GM12878 (cell line): ENCODE data around the gene PAK2. TPM values are rescaled to one million over a fixed set of nuclear protein-coding genes. Genes with fewer than 3 reads are reported as not detected.
A peak's percentile ranks its signal among the peaks of the same experiment; 100 is the strongest.

ENCODE experiments used
- ASH2L ChIP-seq: fragments of 300-600, 200-600 bp; sonication (generic); IDR thresholded peaks from 2 replicates; pipeline ENCODE4 v1.6.1; 2017; ENCODE audit warnings: low read depth, mild to moderate bottlenecking, borderline replicate concordance
- BACH1 ChIP-seq: fragments of 450-650 bp; IDR thresholded peaks from 2 replicates; pipeline ENCODE4 v1.6.1; 2017; ENCODE audit warnings: mild to moderate bottlenecking, borderline replicate concordance
- BCL11A ChIP-seq: IDR thresholded peaks from 2 replicates; pipeline ENCODE4 v1.6.1; 2011; ENCODE audit warnings: low read depth, low read length
- BCLAF1 ChIP-seq: fragments of 450-650 bp; IDR thresholded peaks from 2 replicates; pipeline ENCODE4 v1.6.1; 2017; ENCODE audit warnings: antibody characterized with exemption, mild to moderate bottlenecking, moderate library complexity
- CHD1 ChIP-seq: IDR thresholded peaks from 2 replicates; pipeline ENCODE4 v1.6.1; 2012; ENCODE audit warnings: low read depth, low read length, improper control_type of control experiment
- E2F4 ChIP-seq: IDR thresholded peaks from 2 replicates; pipeline ENCODE4 v1.6.1; 2012; ENCODE audit warnings: low read depth, low read length, improper control_type of control experiment
- EED ChIP-seq: sonication (generic); IDR thresholded peaks from 2 replicates; pipeline ENCODE4 v1.6.1; 2016; ENCODE audit warnings: antibody characterized with exemption, low read depth
- ETV6 ChIP-seq, 2 experiments: fragments of 450-650 bp in 1 of 2; IDR thresholded peaks in 1 of 2; conservative IDR thresholded peaks in 1 of 2; 2 replicates each; pipeline ENCODE4 v1.6.1; 2014; ENCODE audit warnings: antibody characterized with exemption in 1 of 2, borderline replicate concordance in 1 of 2, low read depth in 1 of 2, mild to moderate bottlenecking in 1 of 2, moderate library complexity in 1 of 2
- MAX ChIP-seq: IDR thresholded peaks from 2 replicates; pipeline ENCODE4 v1.6.1; 2012; ENCODE audit warnings: low read depth, low read length, improper control_type of control experiment
- MLLT1 ChIP-seq: fragments of 450-650 bp; IDR thresholded peaks from 2 replicates; pipeline ENCODE4 v1.6.1; 2016; ENCODE audit warnings: mild to moderate bottlenecking
- MYC ChIP-seq: IDR thresholded peaks from 2 replicates; pipeline ENCODE4 v1.6.1; 2011; ENCODE audit warnings: mild to moderate bottlenecking, low read length, moderate library complexity, inconsistent platforms; ENCODE audit not compliant: insufficient read depth, insufficient replicate concordance, insufficient read length, severe bottlenecking
- NFYA ChIP-seq: IDR thresholded peaks from 2 replicates; pipeline ENCODE4 v1.6.1; 2011; ENCODE audit warnings: low read depth, mild to moderate bottlenecking, low read length, improper control_type of control experiment, borderline replicate concordance
- NR2C1 ChIP-seq: fragments of 450-650 bp; IDR thresholded peaks from 2 replicates; pipeline ENCODE4 v1.6.1; 2017; ENCODE audit warnings: antibody characterized with exemption, mild to moderate bottlenecking, moderate library complexity
- NR2C2 ChIP-seq: IDR thresholded peaks from 2 replicates; pipeline ENCODE4 v1.6.1; 2011; ENCODE audit warnings: borderline replicate concordance, low read depth; ENCODE audit not compliant: control insufficient read depth, insufficient read length
- NR2F1 ChIP-seq: fragments of 450-650 bp; conservative IDR thresholded peaks from 2 replicates; pipeline ENCODE4 v1.6.1; 2017; ENCODE audit warnings: mild to moderate bottlenecking
- NRF1 ChIP-seq: conservative IDR thresholded peaks from 2 replicates; pipeline ENCODE4 v1.6.1; 2011; ENCODE audit warnings: mild to moderate bottlenecking, low read depth, low read length, improper control_type of control experiment
- PBX3 ChIP-seq: IDR thresholded peaks from 2 replicates; pipeline ENCODE4 v1.6.1; 2011; ENCODE audit warnings: mild to moderate bottlenecking, low read depth, low read length, moderate library complexity; ENCODE audit not compliant: insufficient replicate concordance
- POU2F2 ChIP-seq: IDR thresholded peaks from 3 replicates; pipeline ENCODE4 v1.6.1; 2011; ENCODE audit warnings: low read depth, mild to moderate bottlenecking, low read length, borderline replicate concordance
- RBBP5 ChIP-seq: fragments of 200-600 bp; sonication (generic); conservative IDR thresholded peaks from 2 replicates; pipeline ENCODE4 v1.6.1; 2016
- SIX5 ChIP-seq: IDR thresholded peaks from 2 replicates; pipeline ENCODE4 v1.6.1; 2011; ENCODE audit warnings: mild to moderate bottlenecking, low read depth, low read length, moderate library complexity; ENCODE audit not compliant: severe bottlenecking
- SMAD5 ChIP-seq: IDR thresholded peaks from 2 replicates; pipeline ENCODE4 v1.6.1; 2016; ENCODE audit warnings: antibody characterized with exemption, low read depth
- STAT1 ChIP-seq: fragments of 450-650 bp; conservative IDR thresholded peaks from 2 replicates; pipeline ENCODE4 v1.6.1; 2014; ENCODE audit warnings: antibody characterized with exemption, mild to moderate bottlenecking
- TBL1XR1 ChIP-seq: IDR thresholded peaks from 2 replicates; pipeline ENCODE4 v1.6.1; 2012; ENCODE audit warnings: low read depth, low read length, improper control_type of control experiment
- ZNF217 ChIP-seq: fragments of 450-650 bp; IDR thresholded peaks from 2 replicates; pipeline ENCODE4 v1.6.1; 2017; ENCODE audit warnings: antibody characterized with exemption, mild to moderate bottlenecking
- polyA plus RNA-seq, 11 experiments: library from polyadenylated mRNA; depleted of rRNA in 4 of 11; unstranded in 6 of 11; stranded (reverse) in 5 of 11; fragments of >200 nt; fragmentation: Nextera tagmentation in 4 of 11; fragmentation: Illumina TruSeq in 1 of 11; extraction: Ambion mirVana in 4 of 11; extraction: Trizol in 1 of 11; gene quantifications; 1 replicate in 1 of 11; 2 replicates in 10 of 11; pipeline versions ENCODE4 v1.2.1 to v1.2.3, GENCODE V29; 2011 to 2016; ENCODE audit warnings: inconsistent platforms in 2 of 11, missing spikeins in 2 of 11, low read depth in 1 of 11
- total RNA-seq, 4 experiments: library from RNA; depleted of rRNA in 3 of 4; stranded (reverse); fragments of >200 nt in 3 of 4; fragmentation: Illumina TruSeq in 1 of 4; extraction: Trizol in 1 of 4; gene quantifications; 2 replicates each; pipeline versions ENCODE4 v1.2.1 to v1.2.3, GENCODE V29; 2013 to 2021

The PAK2 gene
- total and polyA plus RNA-seq, 10 of the 15 experiments (the other 5 are each of a cell fraction or from before 2014, with no cell fraction given): 9.0 to 59.1 (median 27.0) TPM

- TF ChIP-seq CHD1: no peak
- TF ChIP-seq STAT1: peak; percentile 64; the same call in 1 of the 2 replicates
- no peak for TF ChIP-seq BCLAF1
- no peak; the same call in 1 of the 2 replicates for TF ChIP-seq ZNF217
- TF ChIP-seq NFYA: no peak
- peak; percentile 94 for TF ChIP-seq BACH1
- peak; percentile 63; the same call in 1 of the 2 replicates for TF ChIP-seq E2F4
- TF ChIP-seq PBX3: peak; percentile 16
- TF ChIP-seq NR2C2: no peak
- no peak for TF ChIP-seq MAX
- no peak for TF ChIP-seq NR2C1
- TF ChIP-seq POU2F2: peak; percentile 53; the same call in 1 of the 3 replicates
- TF ChIP-seq RBBP5: no peak
- no peak for TF ChIP-seq MYC
- TF ChIP-seq NR2F1: 0 out of 2 replicates have a peak, but pooled peaks have one; percentile 67
- TF ChIP-seq EED: peak; percentile 93
- no peak for TF ChIP-seq TBL1XR1
- TF ChIP-seq NRF1: peak; percentile 88
- TF ChIP-seq SIX5: no peak
- TF ChIP-seq SMAD5: no peak
- peak in 1 of 2 experiments; percentile 58; a peak in 1 of 4 replicates for TF ChIP-seq ETV6 (conservative IDR thresholded peaks at IDR 0.05 in 1 of 2, IDR thresholded peaks at IDR 0.05 in 1 of 2; ENCODE audit: borderline replicate concordance in 1 of 2, low read depth in 1 of 2)
- TF ChIP-seq BCL11A: peak; percentile 64
- TF ChIP-seq MLLT1: 0 out of 2 replicates have a peak, but pooled peaks have one; percentile 10
- TF ChIP-seq ASH2L: peak; percentile 82; the same call in 1 of the 2 replicates
These were observed 27.7 kb upstream of the PAK2 start, which contains the start of the genes CEP19 and PIGX (continued) for GRCh38 chr3:196711838-196712513.
